H9 (cell line): ENCODE data around the gene PRTG. TPM values are rescaled to one million over a fixed set of nuclear protein-coding genes. Genes with fewer than 3 reads are reported as not detected.

ENCODE experiments used
- DNase-seq: peaks from one replicate; pipeline ENCODE4 v3.0.0-alpha.2; 2017
- H2AFZ ChIP-seq: one replicate; pipeline ENCODE4 v1.6.1; 2013; ENCODE audit warnings: mild to moderate bottlenecking, low read length, control low read depth, moderate library complexity
- H2AK5ac ChIP-seq: 2 replicates; pipeline ENCODE4 v1.6.1; 2013; ENCODE audit warnings: low read length, control low read depth, mixed read lengths; ENCODE audit not compliant: insufficient read length
- H2BK120ac ChIP-seq: one replicate; pipeline ENCODE4 v1.6.1; 2013; ENCODE audit warnings: low read depth, mild to moderate bottlenecking, low read length, control low read depth, inconsistent platforms; ENCODE audit not compliant: poor library complexity, severe bottlenecking
- H2BK12ac ChIP-seq: 2 replicates; pipeline ENCODE4 v1.6.1; 2013; ENCODE audit warnings: low read length, control low read depth, mixed read lengths, low read depth; ENCODE audit not compliant: insufficient read length
- H2BK15ac ChIP-seq: 2 replicates; pipeline ENCODE4 v1.6.1; 2013; ENCODE audit warnings: low read depth, low read length, control low read depth
- H2BK20ac ChIP-seq: one replicate; pipeline ENCODE4 v1.6.1; 2013; ENCODE audit warnings: low read depth, mild to moderate bottlenecking, low read length, control low read depth, inconsistent platforms; ENCODE audit not compliant: poor library complexity, severe bottlenecking
- H2BK5ac ChIP-seq: 2 replicates; pipeline ENCODE4 v1.6.1; 2013; ENCODE audit warnings: low read length, control low read depth, mixed read lengths; ENCODE audit not compliant: insufficient read length
- H3K14ac ChIP-seq: 2 replicates; pipeline ENCODE4 v1.6.1; 2013; ENCODE audit warnings: low read length, control low read depth; ENCODE audit not compliant: insufficient read depth
- H3K18ac ChIP-seq: 2 replicates; pipeline ENCODE4 v1.6.1; 2013; ENCODE audit warnings: low read depth, mild to moderate bottlenecking, mixed read lengths, low read length, control low read depth; ENCODE audit not compliant: insufficient read length
- H3K23ac ChIP-seq: 2 replicates; pipeline ENCODE4 v1.6.1; 2013; ENCODE audit warnings: low read length, control low read depth, mixed read lengths, low read depth; ENCODE audit not compliant: insufficient read length
- H3K23me2 ChIP-seq: 2 replicates; pipeline ENCODE4 v1.6.1; 2013; ENCODE audit warnings: low read depth, mild to moderate bottlenecking, mixed read lengths, low read length, control low read depth; ENCODE audit not compliant: insufficient read length, poor library complexity, severe bottlenecking
- H3K27ac ChIP-seq: 2 replicates; pipeline ENCODE4 v1.5.1; 2013; ENCODE audit warnings: low read length, control low read depth, mixed read lengths, low read depth; ENCODE audit not compliant: insufficient read length
- H3K27me3 ChIP-seq: 2 replicates; pipeline ENCODE4 v1.6.1; 2013; ENCODE audit warnings: low read length, control low read depth, inconsistent platforms; ENCODE audit not compliant: insufficient read depth
- H3K4ac ChIP-seq: 2 replicates; pipeline ENCODE4 v1.6.1; 2013; ENCODE audit warnings: low read depth, mild to moderate bottlenecking, control low read depth, inconsistent platforms, low read length, moderate library complexity
- H3K4me1 ChIP-seq: 2 replicates; pipeline ENCODE4 v1.6.1; 2013; ENCODE audit warnings: low read length, control low read depth, inconsistent platforms; ENCODE audit not compliant: insufficient read depth
- H3K4me2 ChIP-seq: 2 replicates; pipeline ENCODE4 v1.6.1; 2013; ENCODE audit warnings: low read length, control low read depth, mixed read lengths; ENCODE audit not compliant: insufficient read length, insufficient read depth
- H3K56ac ChIP-seq: 2 replicates; pipeline ENCODE4 v1.6.1; 2013; ENCODE audit warnings: low read depth, mild to moderate bottlenecking, mixed read lengths, low read length, control low read depth; ENCODE audit not compliant: insufficient read length
- H3K79me1 ChIP-seq: 2 replicates; pipeline ENCODE4 v1.6.1; 2013; ENCODE audit warnings: low read depth, mild to moderate bottlenecking, moderate library complexity, low read length, control low read depth, inconsistent platforms; ENCODE audit not compliant: insufficient read depth, poor library complexity, severe bottlenecking
- H3K79me2 ChIP-seq: 2 replicates; pipeline ENCODE4 v1.6.1; 2013; ENCODE audit warnings: low read length, control low read depth, inconsistent platforms; ENCODE audit not compliant: insufficient read depth
- H3K9ac ChIP-seq: 2 replicates; pipeline ENCODE4 v1.6.1; 2013; ENCODE audit warnings: low read length, control low read depth, mixed read lengths; ENCODE audit not compliant: insufficient read length; ENCODE audit errors: extremely low read depth
- H3K9me3 ChIP-seq: one replicate; pipeline ENCODE4 v1.6.1; 2013; ENCODE audit warnings: low read depth, low read length, inconsistent platforms; ENCODE audit not compliant: control insufficient read depth
- H3T11ph ChIP-seq: one replicate; pipeline ENCODE4 v1.6.1; 2013; ENCODE audit warnings: mild to moderate bottlenecking, low read length, control low read depth, inconsistent platforms
- H4K20me1 ChIP-seq: one replicate; pipeline ENCODE4 v1.6.1; 2013; ENCODE audit not compliant: control insufficient read depth, insufficient read length, insufficient read depth
- H4K5ac ChIP-seq: 2 replicates; pipeline ENCODE4 v1.6.1; 2013; ENCODE audit warnings: low read depth, mild to moderate bottlenecking, mixed read lengths, low read length, control low read depth; ENCODE audit not compliant: insufficient read length
- H4K8ac ChIP-seq: replicated peaks from 2 replicates; pipeline ENCODE4 v1.6.1; 2013; ENCODE audit warnings: low read length, control low read depth, mixed read lengths, low read depth; ENCODE audit not compliant: insufficient read length
- H4K91ac ChIP-seq: 2 replicates; pipeline ENCODE4 v1.6.1; 2013; ENCODE audit warnings: low read depth, mild to moderate bottlenecking, moderate library complexity, mixed read lengths, low read length, control low read depth; ENCODE audit not compliant: insufficient read length
- H3K27ac Mint-ChIP-seq, 3 experiments: 2 replicates in 2 of 3; 3 replicates in 1 of 3; pipeline ENCODE4 v1.8.0; 2020 to 2021; ENCODE audit warnings: mixed read lengths in 3 of 3, mild to moderate bottlenecking in 1 of 3, moderate library complexity in 1 of 3
- H3K27me3 Mint-ChIP-seq: 2 replicates; pipeline ENCODE4 v1.8.0; 2021; ENCODE audit warnings: low read depth, mild to moderate bottlenecking, moderate library complexity, mixed read lengths
- H3K36me3 Mint-ChIP-seq, 3 experiments: 2 replicates in 2 of 3; 3 replicates in 1 of 3; pipeline ENCODE4 v1.8.0; 2020 to 2021; ENCODE audit warnings: low read depth in 3 of 3, mixed read lengths in 3 of 3; ENCODE audit not compliant: insufficient read depth in 1 of 3
- H3K4me1 Mint-ChIP-seq, 2 experiments: 2 replicates each; pipeline ENCODE4 v1.8.0; 2020; ENCODE audit warnings: mixed read lengths in 2 of 2
- H3K4me3 Mint-ChIP-seq, 2 experiments: 2 replicates in 1 of 2; 3 replicates in 1 of 2; pipeline ENCODE4 v1.8.0; 2020 to 2021; ENCODE audit warnings: mild to moderate bottlenecking in 2 of 2, mixed read lengths in 2 of 2, moderate library complexity in 1 of 2
- H3K9me3 Mint-ChIP-seq, 2 experiments: 2 replicates in 1 of 2; 3 replicates in 1 of 2; pipeline ENCODE4 v1.8.0; 2020; ENCODE audit warnings: mild to moderate bottlenecking in 2 of 2, mixed read lengths in 2 of 2, moderate library complexity in 1 of 2
- total RNA-seq: library from RNA; stranded (reverse); gene quantifications from 2 replicates; pipeline ENCODE4 v1.2.1, GENCODE V29; 2021
- TF ChIP-seq, protein P1 (sequence below): fragments of 200-600 bp; sonication (generic); conservative IDR thresholded peaks from 3 replicates; pipeline ENCODE4 v1.8.0; 2021; ENCODE audit warnings: antibody characterized with exemption, mild to moderate bottlenecking

PRTG gene
- total RNA-seq, 1 experiment from 2014 or later, result 5.7 TPM

DNA sequence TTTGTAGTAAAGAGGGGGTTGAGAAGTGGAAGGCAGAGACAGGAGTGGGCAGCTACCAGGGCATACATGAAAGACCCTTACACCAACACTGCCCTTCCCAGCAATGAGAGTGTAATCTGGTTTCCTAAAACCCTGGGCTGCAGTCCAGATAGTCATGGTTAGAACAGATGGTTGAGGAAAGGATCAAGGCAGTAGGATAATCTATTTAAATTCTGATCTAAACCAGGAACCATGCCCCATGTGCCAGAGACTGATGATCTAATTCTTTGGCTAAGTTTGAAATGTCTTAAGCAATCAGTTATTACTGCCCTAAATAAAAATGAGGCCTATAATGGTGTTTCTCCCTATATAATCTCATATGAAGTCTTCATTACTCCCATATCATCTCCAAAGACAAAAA lies 59.6 kb downstream of the PRTG start:
- Histone ChIP-seq H2BK12ac (no peak overlapping the region), H3K27ac (no peak overlapping the region), H3K18ac (no peak overlapping the region), H3K23me2 (peaks cover 3% of the 10 kb centered on the region), H4K91ac (no peak overlapping the region), H3K14ac (no peak overlapping the region), H3K4ac (no peak overlapping the region), H2BK15ac (no peak overlapping the region), H3K79me1 (no peaks in the 10 kb centered on the region), H4K20me1 (no peaks in the 10 kb centered on the region), H4K5ac (no peak overlapping the region), H3K79me2 (no peaks in the 10 kb centered on the region), H3K27me3 (no peaks in the 10 kb centered on the region), H3K23ac (no peak overlapping the region), H3K9me3 (no peaks in the 10 kb centered on the region), H2AFZ (no peak overlapping the region), H2AK5ac (no peak overlapping the region), H2BK20ac (no peak overlapping the region), H3T11ph (no peak overlapping the region), H3K4me2 (no peak overlapping the region), H2BK120ac (no peak overlapping the region), H2BK5ac (no peak overlapping the region), H3K9ac (no peak overlapping the region), H3K56ac (no peak overlapping the region), H3K4me1 (no peaks in the 10 kb centered on the region), H4K8ac (no peak overlapping the region)
- no peak overlapping the region for H3K4me3 Mint-ChIP-seq
- TF ChIP-seq, protein P1, sequence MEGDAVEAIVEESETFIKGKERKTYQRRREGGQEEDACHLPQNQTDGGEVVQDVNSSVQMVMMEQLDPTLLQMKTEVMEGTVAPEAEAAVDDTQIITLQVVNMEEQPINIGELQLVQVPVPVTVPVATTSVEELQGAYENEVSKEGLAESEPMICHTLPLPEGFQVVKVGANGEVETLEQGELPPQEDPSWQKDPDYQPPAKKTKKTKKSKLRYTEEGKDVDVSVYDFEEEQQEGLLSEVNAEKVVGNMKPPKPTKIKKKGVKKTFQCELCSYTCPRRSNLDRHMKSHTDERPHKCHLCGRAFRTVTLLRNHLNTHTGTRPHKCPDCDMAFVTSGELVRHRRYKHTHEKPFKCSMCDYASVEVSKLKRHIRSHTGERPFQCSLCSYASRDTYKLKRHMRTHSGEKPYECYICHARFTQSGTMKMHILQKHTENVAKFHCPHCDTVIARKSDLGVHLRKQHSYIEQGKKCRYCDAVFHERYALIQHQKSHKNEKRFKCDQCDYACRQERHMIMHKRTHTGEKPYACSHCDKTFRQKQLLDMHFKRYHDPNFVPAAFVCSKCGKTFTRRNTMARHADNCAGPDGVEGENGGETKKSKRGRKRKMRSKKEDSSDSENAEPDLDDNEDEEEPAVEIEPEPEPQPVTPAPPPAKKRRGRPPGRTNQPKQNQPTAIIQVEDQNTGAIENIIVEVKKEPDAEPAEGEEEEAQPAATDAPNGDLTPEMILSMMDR, result no peak
- H3K36me3 Mint-ChIP-seq, result no peaks in the 10 kb centered on the region
- H3K9me3 Mint-ChIP-seq, result no peaks in the 10 kb centered on the region
- DNase-seq, result no peak
- H3K27me3 Mint-ChIP-seq, result no peaks in the 10 kb centered on the region; the same call in 1 of the 2 replicates
- no peak overlapping the region for H3K27ac Mint-ChIP-seq
- peaks cover 6 to 9% of the 10 kb centered on the region in 2 experiments for H3K4me1 Mint-ChIP-seq
